Large intestine (tissue), 3 donors: ENCODE results near the gene LCE4A. TPM values are rescaled to one million over a fixed set of nuclear protein-coding genes. Genes with fewer than 3 reads are reported as not detected.

Experiments used
- DNase-seq, 2 donors: peaks; one replicate each; pipeline versions ENCODE4 v3.0.0 to v3.0.0-alpha.2; 2013
- H3K27ac ChIP-seq: one replicate; pipeline ENCODE4 v1.5.1; 2013; ENCODE audit warnings: low read length
- H3K27me3 ChIP-seq: 2 replicates; pipeline ENCODE4 v1.6.1; 2013; ENCODE audit warnings: low read length; ENCODE audit not compliant: control insufficient read depth, insufficient read depth
- H3K36me3 ChIP-seq: 2 replicates; pipeline ENCODE4 v1.6.1; 2013; ENCODE audit warnings: low read length; ENCODE audit not compliant: control insufficient read depth, insufficient read depth
- H3K4me1 ChIP-seq: one replicate; pipeline ENCODE4 v1.6.1; 2013; ENCODE audit warnings: low read length; ENCODE audit not compliant: control insufficient read depth, insufficient read depth
- H3K4me3 ChIP-seq: one replicate; pipeline ENCODE4 v1.5.1; 2013; ENCODE audit warnings: low read length
- H3K9me3 ChIP-seq: one replicate; pipeline ENCODE4 v1.6.1; 2013; ENCODE audit warnings: mild to moderate bottlenecking, low read depth, low read length, moderate library complexity; ENCODE audit not compliant: control insufficient read depth
- WGBS: methylation state at CpG from one replicate; pipeline ENCODE4 v1.1.5; 2013; ENCODE audit warnings: low lambda C conversion rate; ENCODE audit not compliant: insufficient coverage; 5-methylcytosine and 5-hydroxymethylcytosine counted together
- polyA plus RNA-seq: library from polyadenylated mRNA; unstranded; fragments of 120-200 nt; gene quantifications from one replicate; pipeline ENCODE4 v1.2.1, GENCODE V29; 2013

The LCE4A gene
- polyA plus RNA-seq, 1 donor = not detected

DNA sequence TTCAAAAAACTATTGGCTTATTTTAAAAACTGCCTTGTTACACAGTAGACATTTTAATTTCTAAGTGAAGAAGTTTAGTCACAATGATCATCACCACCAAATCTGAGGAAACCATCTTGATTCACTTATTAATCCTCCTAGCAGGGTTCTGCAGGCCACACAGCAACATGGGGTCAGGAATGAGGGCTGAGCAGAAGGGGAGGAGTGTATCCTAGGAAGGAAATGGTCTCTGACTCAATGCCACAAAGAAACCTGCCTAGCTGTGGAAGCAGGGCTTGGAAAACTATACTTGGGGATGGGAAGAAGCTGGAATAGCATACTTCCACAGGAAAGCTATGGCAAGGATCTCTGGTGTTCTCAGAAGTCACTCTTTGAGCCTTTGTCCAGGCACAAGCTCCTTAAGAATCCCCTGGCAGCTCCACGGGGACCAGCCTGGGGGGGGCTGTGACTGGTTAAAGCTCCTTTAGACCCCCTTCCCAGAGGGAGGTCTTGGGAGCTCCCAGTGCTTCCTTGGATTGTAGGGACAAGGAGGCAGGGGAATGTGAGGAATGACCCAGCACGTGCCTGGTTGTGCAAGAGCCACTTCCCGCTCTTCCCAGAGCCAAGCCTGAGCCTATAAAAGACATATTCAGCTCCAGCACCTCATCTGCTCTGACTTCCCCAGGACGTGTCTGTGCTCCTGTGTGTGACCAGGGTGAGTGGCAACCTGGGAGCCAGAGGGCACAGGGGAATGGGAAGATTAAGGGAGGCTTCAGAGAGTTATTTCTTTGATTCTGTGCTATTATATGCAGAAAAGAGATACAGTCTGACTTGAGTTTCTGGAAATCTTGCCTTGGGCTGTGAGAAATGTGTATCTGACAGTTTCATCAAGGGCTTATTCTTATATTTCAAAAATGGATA, 10.0 kb upstream of the LCE4A start, which contains the start of gene LCE2A:
Gene LCE2A (plus strand): TSS at position 645 of the 900 bp plus-strand sequence. CDS start 557 bp downstream, outside the sequence.
- no peak for DNase-seq
- H3K36me3 ChIP-seq = no peaks in the 10 kb centered on the region
- H3K27me3 ChIP-seq = no peaks in the 10 kb centered on the region
- no peaks in the 10 kb centered on the region for H3K4me1 ChIP-seq
- H3K4me3 ChIP-seq = no peak within 1 kb of the TSS
- WGBS = no CpG with 5 or more reads among the region's 4 CpGs
- no peak within 1 kb of the TSS for H3K27ac ChIP-seq
- H3K9me3 ChIP-seq = no peaks in the 10 kb centered on the region

DNA sequence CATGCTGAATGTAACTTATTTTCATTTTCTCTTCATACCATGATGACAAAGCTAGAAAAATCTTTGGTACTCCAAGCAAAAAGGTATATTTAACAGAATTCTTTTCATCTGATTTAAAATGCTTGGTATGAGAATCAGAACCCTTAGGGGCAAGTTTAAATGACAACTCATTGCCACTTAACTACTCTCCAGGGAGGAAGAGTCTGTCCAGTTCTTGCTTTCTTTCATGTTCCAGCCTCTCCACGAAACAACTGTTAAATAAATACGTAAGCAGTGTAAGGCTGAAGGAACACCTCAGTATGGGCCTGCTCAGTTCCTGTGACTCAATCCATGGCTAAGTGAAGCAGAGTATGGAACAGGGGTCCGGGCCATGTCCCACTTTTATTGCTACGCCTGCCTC, 8.2 kb upstream of the LCE4A start:
- no peak for DNase-seq
- Histone ChIP-seq H3K4me3 (no peak overlapping the region), H3K4me1 (no peaks in the 10 kb centered on the region), H3K27me3 (no peaks in the 10 kb centered on the region), H3K27ac (no peak overlapping the region), H3K9me3 (no peaks in the 10 kb centered on the region), H3K36me3 (no peaks in the 10 kb centered on the region)
- WGBS = no CpG with 5 or more reads among the region's 4 CpGs

GRCh38 chr1:152718238-152718637, 10.3 kb downstream of the LCE4A start:
- Histone ChIP-seq H3K36me3 (no peaks in the 10 kb centered on the region), H3K27me3 (no peaks in the 10 kb centered on the region), H3K4me1 (no peaks in the 10 kb centered on the region), H3K27ac (no peak overlapping the region), H3K9me3 (no peaks in the 10 kb centered on the region), H3K4me3 (no peak overlapping the region)
- DNase-seq = no peak

GRCh38 chr1:152725261-152725660, 17.3 kb downstream of the LCE4A start:
- no peak for DNase-seq
- H3K9me3 ChIP-seq = no peaks in the 10 kb centered on the region
- H3K4me3 ChIP-seq = no peak overlapping the region
- H3K27ac ChIP-seq = no peak overlapping the region
- no peaks in the 10 kb centered on the region for H3K27me3 ChIP-seq
- no peaks in the 10 kb centered on the region for H3K4me1 ChIP-seq
- no peaks in the 10 kb centered on the region for H3K36me3 ChIP-seq

DNA sequence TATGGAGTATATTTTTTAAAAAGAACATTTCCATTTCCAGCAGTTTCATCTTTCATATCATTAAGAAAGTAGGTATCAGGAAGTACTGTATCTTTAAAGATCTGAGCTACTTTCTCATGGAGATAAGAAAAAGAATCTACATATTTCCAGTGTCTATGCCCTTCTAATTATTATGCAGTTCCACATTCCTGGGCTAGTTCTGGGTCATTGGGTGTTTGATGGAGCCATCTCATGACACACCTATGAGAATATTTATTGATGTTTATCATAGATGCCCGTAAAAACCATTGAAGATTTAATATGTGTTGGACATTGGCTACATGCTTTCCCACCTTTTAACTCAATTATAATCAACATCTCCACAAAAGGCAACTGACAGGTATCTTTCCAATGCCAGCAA, 21.0 kb downstream of the LCE4A start:
- no CpG with 5 or more reads among the region's 1 CpG for WGBS
- H3K27me3 ChIP-seq = no peaks in the 10 kb centered on the region
- no peaks in the 10 kb centered on the region for H3K4me1 ChIP-seq
- no peak for DNase-seq
- no peaks in the 10 kb centered on the region for H3K9me3 ChIP-seq
- H3K36me3 ChIP-seq = no peaks in the 10 kb centered on the region
- H3K27ac ChIP-seq = no peak overlapping the region
- H3K4me3 ChIP-seq = no peak overlapping the region

DNA sequence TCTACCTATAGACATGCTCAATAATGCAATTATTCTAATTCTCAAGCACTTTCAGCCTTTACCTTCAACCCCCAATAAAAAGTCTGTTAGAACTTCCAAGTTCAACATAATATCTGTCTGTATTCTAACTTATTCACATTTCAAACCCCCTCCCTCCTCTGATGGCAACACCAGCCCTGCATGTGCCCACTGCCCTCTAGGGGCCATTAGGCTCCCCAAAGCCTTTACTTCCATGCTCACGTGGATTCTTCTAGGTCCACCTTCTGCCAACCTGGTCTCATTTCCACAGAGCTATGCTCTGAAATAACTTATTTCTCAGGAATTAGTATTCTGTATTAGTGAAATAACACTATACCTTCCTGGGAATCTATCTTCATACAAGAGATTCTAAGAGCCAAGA, 27.7 kb downstream of the LCE4A start:
- H3K36me3 ChIP-seq = no peaks in the 10 kb centered on the region
- DNase-seq = peak in 1 of 2 donors; percentile 3
- no CpG with 5 or more reads among the region's 1 CpG for WGBS

GRCh38 chr1:152737997-152738396, 30.0 kb downstream of the LCE4A start:
- Histone ChIP-seq H3K4me1 (no peaks in the 10 kb centered on the region), H3K4me3 (no peak overlapping the region), H3K27me3 (no peaks in the 10 kb centered on the region), H3K9me3 (no peaks in the 10 kb centered on the region), H3K36me3 (no peaks in the 10 kb centered on the region), H3K27ac (no peak overlapping the region)
- no peak for DNase-seq
- no CpG with 5 or more reads among the region's 5 CpGs for WGBS

More for the DNA sequence above, 27.7 kb downstream of the LCE4A start:
- H3K4me3 ChIP-seq = no peak overlapping the region
- H3K27ac ChIP-seq = no peak overlapping the region
- H3K27me3 ChIP-seq = no peaks in the 10 kb centered on the region
- no peaks in the 10 kb centered on the region for H3K4me1 ChIP-seq
- H3K9me3 ChIP-seq = no peaks in the 10 kb centered on the region

DNA sequence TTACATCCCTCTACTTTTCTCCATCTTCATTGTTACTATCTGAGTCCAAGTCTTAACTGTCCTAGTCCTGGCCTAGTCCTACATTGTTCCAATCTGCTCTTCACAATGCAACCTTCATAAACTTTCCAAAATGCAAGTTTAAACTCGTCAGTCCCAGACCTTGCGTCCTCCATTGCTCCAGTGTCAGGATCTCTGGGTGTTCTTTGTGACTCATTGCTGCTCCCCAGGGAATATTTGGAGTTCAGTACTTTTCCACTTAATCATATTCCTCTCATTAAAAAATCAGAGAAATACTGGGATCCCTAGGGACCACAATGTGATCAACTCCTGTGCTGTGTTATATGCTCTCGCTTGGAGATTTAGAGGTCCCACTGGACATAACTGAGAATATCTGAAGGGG, 31.9 kb downstream of the LCE4A start:
- no peak for DNase-seq
- H3K27ac ChIP-seq = no peak overlapping the region
- no peaks in the 10 kb centered on the region for H3K27me3 ChIP-seq
- H3K9me3 ChIP-seq = no peaks in the 10 kb centered on the region
- no peak overlapping the region for H3K4me3 ChIP-seq
- WGBS = no CpG with 5 or more reads among the region's 3 CpGs
- no peaks in the 10 kb centered on the region for H3K4me1 ChIP-seq
- H3K36me3 ChIP-seq = no peaks in the 10 kb centered on the region

DNA sequence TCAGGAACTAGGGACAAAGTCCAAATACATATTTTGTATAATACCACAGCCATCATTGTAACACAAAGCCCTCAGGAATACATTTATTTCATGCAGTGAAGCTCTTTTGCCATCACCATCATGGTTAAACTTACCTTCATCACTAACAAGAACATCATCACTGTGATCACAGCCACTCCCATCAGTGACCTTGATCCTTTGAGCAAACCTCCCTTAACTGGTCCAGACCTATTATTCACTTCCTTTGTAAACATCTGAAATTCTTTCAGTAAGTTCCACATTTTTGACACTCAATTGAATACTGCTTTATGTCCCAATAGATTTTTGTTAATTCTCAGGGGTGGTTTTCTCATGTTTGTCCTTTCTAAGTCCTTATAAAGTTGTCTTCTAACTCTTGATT, 33.7 kb downstream of the LCE4A start:
- Histone ChIP-seq H3K36me3 (no peaks in the 10 kb centered on the region), H3K27me3 (no peaks in the 10 kb centered on the region), H3K4me1 (no peaks in the 10 kb centered on the region), H3K9me3 (no peaks in the 10 kb centered on the region), H3K27ac (no peak overlapping the region), H3K4me3 (no peak overlapping the region)
- no peak for DNase-seq

- DNase-seq = no peak
- 83% methylated on average over 2 of the region's 2 CpGs for WGBS
These were observed 35.6 kb downstream of the LCE4A start for GRCh38 chr1:152743371-152744145.

More at GRCh38 chr1:152743371-152744145, 35.6 kb downstream of the LCE4A start:
- Histone ChIP-seq H3K4me3 (no peak overlapping the region), H3K36me3 (no peaks in the 10 kb centered on the region), H3K27me3 (no peaks in the 10 kb centered on the region), H3K27ac (no peak overlapping the region), H3K9me3 (no peaks in the 10 kb centered on the region), H3K4me1 (no peaks in the 10 kb centered on the region)
